ENCODE results near the gene GNG10. TPM values are rescaled to one million over a fixed set of nuclear protein-coding genes. Genes with fewer than 3 reads are reported as not detected.

The GNG10 gene
- total RNA-seq, 1 experiment from 2014 or later, result 31.0 TPM

DNA sequence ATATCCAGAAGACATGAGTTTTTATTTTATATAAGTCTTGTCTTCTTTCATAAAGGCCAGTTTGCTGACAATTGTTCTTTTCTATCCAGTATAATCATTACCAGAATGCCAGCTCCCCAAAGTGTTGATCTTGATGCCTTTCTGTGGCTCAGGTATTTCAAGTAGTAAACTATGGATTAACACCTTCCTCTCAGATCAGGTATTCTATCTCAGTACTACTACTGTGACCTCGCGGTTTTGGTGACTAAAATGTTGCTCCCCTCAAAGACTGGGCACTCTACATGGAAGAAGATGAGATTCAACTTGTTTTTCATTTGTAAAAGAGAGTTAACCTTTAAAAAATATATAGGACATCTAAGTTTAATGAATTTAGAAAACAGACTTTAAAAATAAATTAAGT is 58.1 kb downstream of the GNG10 start:
- TF ChIP-seq, protein P1, sequence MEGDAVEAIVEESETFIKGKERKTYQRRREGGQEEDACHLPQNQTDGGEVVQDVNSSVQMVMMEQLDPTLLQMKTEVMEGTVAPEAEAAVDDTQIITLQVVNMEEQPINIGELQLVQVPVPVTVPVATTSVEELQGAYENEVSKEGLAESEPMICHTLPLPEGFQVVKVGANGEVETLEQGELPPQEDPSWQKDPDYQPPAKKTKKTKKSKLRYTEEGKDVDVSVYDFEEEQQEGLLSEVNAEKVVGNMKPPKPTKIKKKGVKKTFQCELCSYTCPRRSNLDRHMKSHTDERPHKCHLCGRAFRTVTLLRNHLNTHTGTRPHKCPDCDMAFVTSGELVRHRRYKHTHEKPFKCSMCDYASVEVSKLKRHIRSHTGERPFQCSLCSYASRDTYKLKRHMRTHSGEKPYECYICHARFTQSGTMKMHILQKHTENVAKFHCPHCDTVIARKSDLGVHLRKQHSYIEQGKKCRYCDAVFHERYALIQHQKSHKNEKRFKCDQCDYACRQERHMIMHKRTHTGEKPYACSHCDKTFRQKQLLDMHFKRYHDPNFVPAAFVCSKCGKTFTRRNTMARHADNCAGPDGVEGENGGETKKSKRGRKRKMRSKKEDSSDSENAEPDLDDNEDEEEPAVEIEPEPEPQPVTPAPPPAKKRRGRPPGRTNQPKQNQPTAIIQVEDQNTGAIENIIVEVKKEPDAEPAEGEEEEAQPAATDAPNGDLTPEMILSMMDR (conservative IDR thresholded peaks at IDR 0.05), result no peak
- H3K23ac ChIP-seq (ENCODE audit: insufficient read length, low read depth, low read length), result no peak overlapping the region
- H3K79me1 ChIP-seq (ENCODE audit: insufficient read depth, low read depth, low read length, poor library complexity, severe bottlenecking), result no peaks in the 10 kb centered on the region
- H4K5ac ChIP-seq (ENCODE audit: insufficient read length, low read depth, low read length), result no peak overlapping the region
- no peak overlapping the region for H2BK12ac ChIP-seq (ENCODE audit: insufficient read length, low read depth, low read length)
- no peaks in the 10 kb centered on the region for H3K23me2 ChIP-seq (ENCODE audit: insufficient read length, low read depth, low read length, poor library complexity, severe bottlenecking)
- Mint-ChIP-seq H3K4me1 (peaks cover 4% of the 10 kb centered on the region in 2 experiments; a peak in 3 of 4 replicates), H3K9me3 (no peaks in the 10 kb centered on the region), H3K27ac (no peak overlapping the region), H3K36me3 (ENCODE audit: insufficient read depth in 1 of 3, low read depth in 3 of 3) (no peaks in the 10 kb centered on the region), H3K4me3 (no peak overlapping the region), H3K27me3 (ENCODE audit: low read depth) (no peaks in the 10 kb centered on the region)
- no peaks in the 10 kb centered on the region for H4K20me1 ChIP-seq (ENCODE audit: control insufficient read depth, insufficient read depth, insufficient read length)
- H3K56ac ChIP-seq (ENCODE audit: insufficient read length, low read depth, low read length), result no peak overlapping the region
- no peak overlapping the region for H2BK5ac ChIP-seq (ENCODE audit: insufficient read length, low read length)
- no peak overlapping the region for H3T11ph ChIP-seq (ENCODE audit: low read length)
- no peaks in the 10 kb centered on the region for H3K9me3 ChIP-seq (ENCODE audit: control insufficient read depth, low read depth, low read length)
- H3K9ac ChIP-seq (ENCODE audit: extremely low read depth, insufficient read length, low read length), result no peak overlapping the region
- H2BK20ac ChIP-seq (ENCODE audit: low read depth, low read length, poor library complexity, severe bottlenecking), result no peak overlapping the region
- H2AFZ ChIP-seq (ENCODE audit: low read length), result no peak overlapping the region
- H3K4me2 ChIP-seq (ENCODE audit: insufficient read depth, insufficient read length, low read length), result no peak overlapping the region
- no peak overlapping the region for H3K18ac ChIP-seq (ENCODE audit: insufficient read length, low read depth, low read length)
- H3K79me2 ChIP-seq (ENCODE audit: insufficient read depth, low read length), result no peaks in the 10 kb centered on the region
- H2BK120ac ChIP-seq (ENCODE audit: low read depth, low read length, poor library complexity, severe bottlenecking), result no peak overlapping the region
- no peak overlapping the region for H3K14ac ChIP-seq (ENCODE audit: insufficient read depth, low read length)
- H2AK5ac ChIP-seq (ENCODE audit: insufficient read length, low read length), result no peak overlapping the region
- H4K8ac ChIP-seq (replicated peaks; ENCODE audit: insufficient read length, low read depth, low read length), result no peak overlapping the region
- H3K4me1 ChIP-seq (ENCODE audit: insufficient read depth, low read length), result no peaks in the 10 kb centered on the region
- H2BK15ac ChIP-seq (ENCODE audit: low read depth, low read length), result no peak overlapping the region
- no peaks in the 10 kb centered on the region for H3K27me3 ChIP-seq (ENCODE audit: insufficient read depth, low read length)
- no peak for DNase-seq
- no peak overlapping the region for H3K4ac ChIP-seq (ENCODE audit: low read depth, low read length)
- no peak overlapping the region for H4K91ac ChIP-seq (ENCODE audit: insufficient read length, low read depth, low read length)
- H3K27ac ChIP-seq (ENCODE audit: insufficient read length, low read depth, low read length), result no peak overlapping the region
- no CpG with 5 or more reads among the region's 2 CpGs for WGBS (ENCODE audit: extremely low coverage, insufficient read length, low lambda C conversion rate)

Other genes starting within 250 kb of the GNG10 start
- gene ECPAS, start 177.2 kb upstream of the GNG10 start, total RNA-seq (2021), result 106 and 108 TPM in 2 replicates
- gene ZNF483, start 136.4 kb upstream of the GNG10 start, total RNA-seq (2021), result 46.8 and 48.1 TPM in 2 replicates
- 43.5 and 45.2 TPM in 2 replicates for gene PTGR1, start 62.0 kb upstream of the GNG10 start, total RNA-seq (2021)
- 7.6 and 8.4 TPM in 2 replicates for gene DNAJC25, start 30.3 kb upstream of the GNG10 start, total RNA-seq (2021)
- not detected in 2 replicates for gene SHOC1, start 133.3 kb downstream of the GNG10 start, total RNA-seq (2021)
- 23.3 and 23.8 TPM in 2 replicates for gene UGCG, start 235.2 kb downstream of the GNG10 start, total RNA-seq (2021)